GM23338 (cell line): Measurements from ENCODE around the gene HEATR5B. TPM values are rescaled to one million over a fixed set of nuclear protein-coding genes. Genes with fewer than 3 reads are reported as not detected.

Experiments used
- ATAC-seq: fragments of 200-7000 bp; cut with Tn5 transposase; 3 replicates; pipeline ENCODE4 v1.9.1; 2020
- DNase-seq: peaks from one replicate; pipeline ENCODE4 v3.0.0-alpha.2; 2015; ENCODE audit warnings: low spot score
- H2AFZ ChIP-seq: fragments of 200-600 bp; sonication (generic); 2 replicates; pipeline ENCODE4 v1.8.0; 2016; ENCODE audit warnings: antibody characterized with exemption, mild to moderate bottlenecking, moderate library complexity
- H3F3A ChIP-seq: fragments of 200-600 bp; sonication (generic); replicated peaks from 2 replicates; pipeline ENCODE4 v1.8.0; 2017; ENCODE audit warnings: antibody characterized with exemption, mixed run types, low read depth
- H3K27ac ChIP-seq: fragments of 200-600 bp; sonication (generic); 2 replicates; pipeline ENCODE4 v1.6.1; 2016; ENCODE audit warnings: low read depth
- H3K27me3 ChIP-seq: fragments of 200-600 bp; sonication (generic); 2 replicates; pipeline ENCODE4 v1.8.0; 2016; ENCODE audit warnings: mild to moderate bottlenecking, mixed run types, moderate library complexity; ENCODE audit not compliant: insufficient read depth
- H3K36me3 ChIP-seq: fragments of 200-600 bp; sonication (generic); 2 replicates; pipeline ENCODE4 v1.8.0; 2016; ENCODE audit warnings: mild to moderate bottlenecking; ENCODE audit not compliant: insufficient read depth
- H3K4me1 ChIP-seq: fragments of 200-600 bp; sonication (generic); 2 replicates; pipeline ENCODE4 v1.8.0; 2016; ENCODE audit warnings: mild to moderate bottlenecking, moderate library complexity; ENCODE audit not compliant: insufficient read depth
- H3K4me2 ChIP-seq: fragments of 200-600 bp; sonication (generic); 2 replicates; pipeline ENCODE4 v1.7.1; 2017; ENCODE audit warnings: mixed run types
- H3K4me3 ChIP-seq: fragments of 200-600 bp; sonication (generic); 2 replicates; pipeline ENCODE4 v1.6.1; 2016; ENCODE audit warnings: mixed run types
- H3K79me2 ChIP-seq: fragments of 200-600 bp; sonication (generic); replicated peaks from 2 replicates; pipeline ENCODE4 v1.8.0; 2017; ENCODE audit warnings: mild to moderate bottlenecking; ENCODE audit not compliant: insufficient read depth
- H3K9me2 ChIP-seq: fragments of 200-600 bp; sonication (generic); 2 replicates; pipeline ENCODE4 v1.8.0; 2017; ENCODE audit not compliant: insufficient read depth
- H4K20me1 ChIP-seq: fragments of 200-600 bp; sonication (generic); replicated peaks from 2 replicates; pipeline ENCODE4 v1.8.0; 2017; ENCODE audit warnings: mild to moderate bottlenecking; ENCODE audit not compliant: insufficient read depth
- H3K27ac Mint-ChIP-seq: 2 replicates; pipeline ENCODE4 v1.8.0; 2020; ENCODE audit warnings: inconsistent platforms, mild to moderate bottlenecking, moderate library complexity, mixed read lengths
- H3K27me3 Mint-ChIP-seq: 3 replicates; pipeline ENCODE4 v1.8.0; 2022; ENCODE audit warnings: low read depth, mild to moderate bottlenecking, moderate library complexity, mixed read lengths, inconsistent platforms; ENCODE audit not compliant: insufficient read depth, poor library complexity
- H3K36me3 Mint-ChIP-seq: 3 replicates; pipeline ENCODE4 v1.8.0; 2021; ENCODE audit warnings: low read depth, mild to moderate bottlenecking, inconsistent platforms, moderate library complexity, mixed read lengths
- H3K4me1 Mint-ChIP-seq: 3 replicates; pipeline ENCODE4 v1.8.0; 2020; ENCODE audit warnings: mild to moderate bottlenecking, inconsistent platforms, mixed read lengths
- H3K4me3 Mint-ChIP-seq: 3 replicates; pipeline ENCODE4 v1.8.0; 2021; ENCODE audit warnings: moderate library complexity, mild to moderate bottlenecking, inconsistent platforms, mixed read lengths
- H3K9me3 Mint-ChIP-seq: 3 replicates; pipeline ENCODE4 v1.8.0; 2020; ENCODE audit warnings: moderate library complexity, mild to moderate bottlenecking, inconsistent platforms, mixed read lengths
- CREB1 ChIP-seq: fragments of 250-450 bp; sonication (Bioruptor Pico); IDR thresholded peaks from 2 replicates; pipeline ENCODE4 v1.5.0; 2020; ENCODE audit warnings: low read depth, mild to moderate bottlenecking, moderate library complexity
- CTCF ChIP-seq, 2 experiments: fragments of 200-600 bp in 1 of 2; sonication (generic) in 1 of 2; conservative IDR thresholded peaks; 2 replicates each; pipeline versions ENCODE4 v1.5.1 to v1.6.1; 2016 to 2017; ENCODE audit warnings: antibody characterized with exemption in 2 of 2, low read depth in 2 of 2, mild to moderate bottlenecking in 2 of 2, moderate library complexity in 1 of 2
- ETS1 ChIP-seq: IDR thresholded peaks from 2 replicates; pipeline ENCODE4 v1.6.1; 2016; ENCODE audit warnings: antibody characterized with exemption
- EZH2 ChIP-seq: fragments of 200-600 bp; sonication (generic); IDR thresholded peaks from one replicate; pipeline ENCODE4 v1.8.0; 2017; ENCODE audit warnings: antibody characterized with exemption, mild to moderate bottlenecking, low read depth; ENCODE audit not compliant: unreplicated experiment
- EZH2phosphoT487 ChIP-seq: fragments of 200-600 bp; sonication (generic); IDR thresholded peaks from one replicate; pipeline ENCODE4 v1.8.1; 2018; ENCODE audit warnings: antibody characterized with exemption; ENCODE audit not compliant: unreplicated experiment
- JUNB ChIP-seq: IDR thresholded peaks from one replicate; pipeline ENCODE4 v1.6.1; 2016; ENCODE audit warnings: antibody characterized with exemption; ENCODE audit not compliant: unreplicated experiment
- NANOG ChIP-seq: IDR thresholded peaks from 2 replicates; pipeline ENCODE4 v1.6.1; 2016; ENCODE audit warnings: antibody characterized with exemption, borderline replicate concordance
- POLR2AphosphoS5 ChIP-seq: IDR thresholded peaks from 2 replicates; pipeline ENCODE4 v1.6.1; 2016; ENCODE audit warnings: antibody characterized with exemption, low read depth
- REST ChIP-seq: IDR thresholded peaks from one replicate; pipeline ENCODE4 v1.6.1; 2018; ENCODE audit warnings: antibody characterized with exemption; ENCODE audit not compliant: unreplicated experiment
- STAT1 ChIP-seq: IDR thresholded peaks from one replicate; pipeline ENCODE4 v1.6.1; 2016; ENCODE audit warnings: antibody characterized with exemption; ENCODE audit not compliant: unreplicated experiment
- ZNF114 ChIP-seq: fragments of 250-450 bp; sonication (Bioruptor Pico); IDR thresholded peaks from 2 replicates; pipeline ENCODE4 v1.5.0; 2020; ENCODE audit warnings: mild to moderate bottlenecking, moderate library complexity
- ZNF331 ChIP-seq: fragments of 250-450 bp; sonication (Bioruptor Pico); IDR thresholded peaks from 2 replicates; pipeline ENCODE4 v1.5.0; 2020; ENCODE audit warnings: low read depth, mild to moderate bottlenecking, moderate library complexity
- ZNF462 ChIP-seq: fragments of 250-450 bp; sonication (Bioruptor Pico); IDR thresholded peaks from 2 replicates; pipeline ENCODE4 v1.5.0; 2020; ENCODE audit warnings: mild to moderate bottlenecking, moderate library complexity
- polyA plus RNA-seq: library from polyadenylated mRNA; unstranded; fragments of >200 nt; fragmentation: Nextera tagmentation; extraction: Ambion mirVana; gene quantifications from 2 replicates; pipeline ENCODE4 v1.2.1, GENCODE V29; 2016
- total RNA-seq: library from RNA; depleted of rRNA; stranded (reverse); fragments of >200 nt; shearing (Covaris generic); gene quantifications from 2 replicates; pipeline ENCODE4 v1.2.3, GENCODE V29; 2014

Gene HEATR5B
- total and polyA plus RNA-seq, 2 experiments from 2014 or later = 4.0 to 18.8 TPM

- H3K4me3 Mint-ChIP-seq = no peak overlapping the region
- Histone ChIP-seq H3K27me3 (no peaks in the 10 kb centered on the region), H3K36me3 (no peaks in the 10 kb centered on the region), H4K20me1 (no peaks in the 10 kb centered on the region), H3K4me1 (peaks cover 9% of the 10 kb centered on the region), H3K4me2 (no peak overlapping the region), H3F3A (no peaks in the 10 kb centered on the region), H3K27ac (no peak overlapping the region), H3K4me3 (no peak overlapping the region), H3K79me2 (peaks cover 9% of the 10 kb centered on the region; the same call in 1 of the 2 replicates), H3K9me2 (no peaks in the 10 kb centered on the region), H2AFZ (no peak overlapping the region)
- H3K36me3 Mint-ChIP-seq = no peaks in the 10 kb centered on the region; the same call in 1 of the 3 replicates
- no peak overlapping the region for H3K27ac Mint-ChIP-seq
- DNase-seq (no peak), ATAC-seq (no peak)
- TF ChIP-seq STAT1 (no peak), ZNF114 (no peak), EZH2phosphoT487 (no peak), JUNB (no peak), ZNF462 (CRISPR knock-in tag) (no peak), EZH2 (no peak), CREB1 (CRISPR knock-in tag) (no peak), POLR2AphosphoS5 (no peak), NANOG (no peak), ETS1 (no peak), CTCF (conservative IDR thresholded peaks at IDR 0.05; ENCODE audit: low read depth in 2 of 2) (no peak), ZNF331 (CRISPR knock-in tag) (no peak), REST (no peak)
- no peaks in the 10 kb centered on the region; the same call in none of the 3 replicates for H3K4me1 Mint-ChIP-seq
- no peaks in the 10 kb centered on the region for H3K9me3 Mint-ChIP-seq
- H3K27me3 Mint-ChIP-seq = peaks cover 2% of the 10 kb centered on the region
Measured at GRCh38 chr2:37085731-37086147, 1.6 kb upstream of the HEATR5B start.
